Mucosa of descending colon (tissue), 3 donors: ENCODE data around the gene HMGXB3. TPM values are rescaled to one million over a fixed set of nuclear protein-coding genes. Genes with fewer than 3 reads are reported as not detected.

Experiments
- ATAC-seq: fragments of 200-7000 bp; cut with Tn5 transposase; one replicate; pipeline ENCODE4 v1.9.1; 2020; ENCODE audit warnings: mild to moderate bottlenecking, moderate library complexity
- DNase-seq, 3 donors: peaks; one replicate each; pipeline ENCODE4 v3.0.0-alpha.2; 2020
- H3K36me3 ChIP-seq: fragments of 200-600 bp; one replicate; pipeline ENCODE4 v1.8.0; 2021; ENCODE audit warnings: low read depth, mild to moderate bottlenecking
- H3K4me1 ChIP-seq: fragments of 200-600 bp; one replicate; pipeline ENCODE4 v1.8.0; 2021; ENCODE audit warnings: low read depth, mild to moderate bottlenecking
- H3K4me3 ChIP-seq: fragments of 200-600 bp; one replicate; pipeline ENCODE4 v1.8.0; 2021; ENCODE audit warnings: mild to moderate bottlenecking
- H3K9me3 ChIP-seq: fragments of 200-600 bp; one replicate; pipeline ENCODE4 v1.8.0; 2021; ENCODE audit warnings: mild to moderate bottlenecking
- CTCF ChIP-seq: fragments of 200-600 bp; IDR thresholded peaks from one replicate; pipeline ENCODE4 v1.8.0; 2022; ENCODE audit warnings: antibody characterized with exemption, mild to moderate bottlenecking
- intact Hi-C, 2 donors: fragments of 100-400 bp; cut with DNase I in 1 of 2; cut with micrococcal nuclease in 1 of 2; formaldehyde crosslinking; loops; one replicate each; pipeline versions ENCODE4 v1.11.0 to v1.11.1; 2022; cut with DNase I, micrococcal nuclease
- total RNA-seq, 3 donors: library from RNA; stranded (reverse); fragmentation: NEBNext Ultra II Directional in 2 of 3; extraction: Animal tissue kit (Norgen Biotek cat#: 25700) in 2 of 3; gene quantifications; one replicate each; pipeline versions ENCODE4 v1.2.1 to v1.2.4, GENCODE V29; 2021 to 2023
- donor health status: DM: no; HTN: no; CAD: no; lungs with moderate emphysema.
- donor health status: DM: no; HTN: no; CAD: no.
- donor health status: DM: no; HTN: yes; CAD: no.

HMGXB3 gene
- total RNA-seq, 3 donors from 2014 or later: 25.7 to 37.5 (median 31.2) TPM

- no peaks in the 10 kb centered on the region for H3K9me3 ChIP-seq
Observed at GRCh38 chr5:150070821-150071220, 70.3 kb downstream of the HMGXB3 start.

GRCh38 chr5:150073086-150073625 lies 72.6 kb downstream of the HMGXB3 start:
- Histone ChIP-seq H3K9me3 (no peaks in the 10 kb centered on the region), H3K4me3 (no peak overlapping the region), H3K36me3 (no peaks in the 10 kb centered on the region), H3K4me1 (no peaks in the 10 kb centered on the region)
- no peak for TF ChIP-seq CTCF
- peak in 2 of 3 donors; percentile 1 to 5 for DNase-seq
- no peak for ATAC-seq
- intact Hi-C loops: no loop called here

More at GRCh38 chr5:150070821-150071220, 70.3 kb downstream of the HMGXB3 start:
- TF ChIP-seq CTCF: no peak
- ATAC-seq: no peak
- no peaks in the 10 kb centered on the region for H3K36me3 ChIP-seq
- H3K4me3 ChIP-seq: no peak overlapping the region
- intact Hi-C loops: no loop called here
- no peak for DNase-seq
- H3K4me1 ChIP-seq: no peaks in the 10 kb centered on the region

- no peak for TF ChIP-seq CTCF
- intact Hi-C loops: no loop called here
- DNase-seq: no peak
- ATAC-seq: no peak
- no peak overlapping the region for H3K4me3 ChIP-seq
- no peaks in the 10 kb centered on the region for H3K36me3 ChIP-seq
- H3K4me1 ChIP-seq: no peaks in the 10 kb centered on the region
- no peaks in the 10 kb centered on the region for H3K9me3 ChIP-seq
Observed at GRCh38 chr5:150073677-150074076, 73.1 kb downstream of the HMGXB3 start.

- Histone ChIP-seq H3K9me3 (no peaks in the 10 kb centered on the region), H3K4me3 (no peak overlapping the region), H3K36me3 (no peaks in the 10 kb centered on the region), H3K4me1 (no peaks in the 10 kb centered on the region)
- no peak for TF ChIP-seq CTCF
- DNase-seq (peak in 1 of 3 donors; percentile 27), ATAC-seq (no peak)
- intact Hi-C loops: no loop called here
Observed at GRCh38 chr5:150075233-150075632, 74.7 kb downstream of the HMGXB3 start.

- Histone ChIP-seq H3K4me3 (no peak overlapping the region), H3K9me3 (no peaks in the 10 kb centered on the region), H3K36me3 (no peaks in the 10 kb centered on the region), H3K4me1 (no peaks in the 10 kb centered on the region)
- ATAC-seq (no peak), DNase-seq (peak in 1 of 3 donors; percentile 12)
- TF ChIP-seq CTCF: no peak
- intact Hi-C loops: no loop called here
Observed at GRCh38 chr5:150075806-150076205, 75.3 kb downstream of the HMGXB3 start.

- peak in 1 of 3 donors; percentile 11 for DNase-seq
Observed at GRCh38 chr5:150077060-150077459, 76.5 kb downstream of the HMGXB3 start.

More at GRCh38 chr5:150077060-150077459, 76.5 kb downstream of the HMGXB3 start:
- Histone ChIP-seq H3K9me3 (no peaks in the 10 kb centered on the region), H3K36me3 (no peaks in the 10 kb centered on the region), H3K4me3 (no peak overlapping the region), H3K4me1 (no peaks in the 10 kb centered on the region)
- intact Hi-C loops: no loop called here
- ATAC-seq: no peak
- TF ChIP-seq CTCF: no peak
